Spleen (tissue), 7 donors: ENCODE data around the gene TMEM198.

ENCODE experiments used
- POLR2A ChIP-seq, 3 donors: fragments of 450-650 bp; IDR thresholded peaks; one replicate each; pipeline ENCODE4 v1.5.1; 2017; ENCODE audit warnings: antibody characterized with exemption in 3 of 3, mild to moderate bottlenecking in 1 of 3
- TF ChIP-seq, protein P1 (sequence below), 11 experiments: fragments of 200-600 bp in 7 of 11; fragments of 450-650 bp in 4 of 11; sonication (generic) in 4 of 11; IDR thresholded peaks in 8 of 11; conservative IDR thresholded peaks in 3 of 11; 1 replicate in 7 of 11; 2 replicates in 4 of 11; pipeline versions ENCODE4 v1.4.0 to v1.8.0; 2016 to 2021; ENCODE audit warnings: antibody characterized with exemption in 11 of 11, inconsistent platforms in 4 of 11, mild to moderate bottlenecking in 1 of 11
- donor health status: DM: no; HTN: no; CAD: no; lungs with moderate emphysema.
- donor health status: DM: no; HTN: no; CAD: no.
- donor health status: DM: no; HTN: no; CAD: no.

DNA sequence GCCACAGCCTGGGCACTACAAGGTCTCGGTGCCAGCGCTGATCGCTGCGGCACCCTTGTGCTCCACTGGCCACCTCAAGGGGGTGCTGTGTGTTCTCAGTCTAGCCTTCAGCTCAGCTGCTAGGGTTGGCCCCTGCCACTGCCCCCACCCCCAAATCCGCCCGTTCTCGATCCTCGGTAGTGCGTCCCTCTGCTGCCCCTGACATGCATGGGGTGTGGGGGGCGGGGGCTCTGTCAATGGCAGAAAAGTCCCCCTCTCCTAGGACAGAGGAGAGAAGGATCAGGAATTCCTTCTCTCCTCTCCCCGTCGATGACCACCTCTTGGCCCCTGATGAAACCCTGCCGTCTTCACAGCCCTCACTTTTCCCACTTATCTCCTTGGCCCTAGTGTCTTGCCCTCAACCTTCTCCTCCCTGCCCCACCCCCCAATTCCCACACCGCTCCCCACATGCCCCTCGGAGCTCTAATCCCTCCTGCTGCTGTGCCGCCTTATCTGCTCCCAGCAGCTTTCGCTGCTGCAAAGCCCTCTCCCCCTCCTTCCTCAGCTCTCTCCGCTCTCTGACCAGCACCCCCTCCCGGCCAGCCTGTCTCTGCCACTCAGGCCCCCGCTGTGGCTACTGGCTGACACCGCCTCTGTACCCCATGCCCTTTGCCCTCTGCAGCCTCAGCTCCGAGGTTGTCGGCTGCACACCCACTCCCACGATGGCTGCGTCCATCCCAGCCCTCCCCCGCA, 33.9 kb upstream of the TMEM198 start:
- TF ChIP-seq, protein P1, sequence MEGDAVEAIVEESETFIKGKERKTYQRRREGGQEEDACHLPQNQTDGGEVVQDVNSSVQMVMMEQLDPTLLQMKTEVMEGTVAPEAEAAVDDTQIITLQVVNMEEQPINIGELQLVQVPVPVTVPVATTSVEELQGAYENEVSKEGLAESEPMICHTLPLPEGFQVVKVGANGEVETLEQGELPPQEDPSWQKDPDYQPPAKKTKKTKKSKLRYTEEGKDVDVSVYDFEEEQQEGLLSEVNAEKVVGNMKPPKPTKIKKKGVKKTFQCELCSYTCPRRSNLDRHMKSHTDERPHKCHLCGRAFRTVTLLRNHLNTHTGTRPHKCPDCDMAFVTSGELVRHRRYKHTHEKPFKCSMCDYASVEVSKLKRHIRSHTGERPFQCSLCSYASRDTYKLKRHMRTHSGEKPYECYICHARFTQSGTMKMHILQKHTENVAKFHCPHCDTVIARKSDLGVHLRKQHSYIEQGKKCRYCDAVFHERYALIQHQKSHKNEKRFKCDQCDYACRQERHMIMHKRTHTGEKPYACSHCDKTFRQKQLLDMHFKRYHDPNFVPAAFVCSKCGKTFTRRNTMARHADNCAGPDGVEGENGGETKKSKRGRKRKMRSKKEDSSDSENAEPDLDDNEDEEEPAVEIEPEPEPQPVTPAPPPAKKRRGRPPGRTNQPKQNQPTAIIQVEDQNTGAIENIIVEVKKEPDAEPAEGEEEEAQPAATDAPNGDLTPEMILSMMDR (IDR thresholded peaks at IDR 0.05 in 8 of 11, conservative IDR thresholded peaks at IDR 0.05 in 3 of 11), result peak in 9 of 11 experiments; percentile 12 to 76 (median 61)
- TF ChIP-seq POLR2A (IDR thresholded peaks at IDR 0.05), result no peak
